H9 (cell line): Measurements from ENCODE around the gene CYRIA. TPM values are rescaled to one million over a fixed set of nuclear protein-coding genes. Genes with fewer than 3 reads are reported as not detected.

Experiments used
- DNase-seq: peaks from one replicate; pipeline ENCODE4 v3.0.0-alpha.2; 2017
- H2AFZ ChIP-seq: one replicate; pipeline ENCODE4 v1.6.1; 2013; ENCODE audit warnings: mild to moderate bottlenecking, low read length, control low read depth, moderate library complexity
- H2AK5ac ChIP-seq: 2 replicates; pipeline ENCODE4 v1.6.1; 2013; ENCODE audit warnings: low read length, control low read depth, mixed read lengths; ENCODE audit not compliant: insufficient read length
- H2BK120ac ChIP-seq: one replicate; pipeline ENCODE4 v1.6.1; 2013; ENCODE audit warnings: low read depth, mild to moderate bottlenecking, low read length, control low read depth, inconsistent platforms; ENCODE audit not compliant: poor library complexity, severe bottlenecking
- H2BK12ac ChIP-seq: 2 replicates; pipeline ENCODE4 v1.6.1; 2013; ENCODE audit warnings: low read length, control low read depth, mixed read lengths, low read depth; ENCODE audit not compliant: insufficient read length
- H2BK15ac ChIP-seq: 2 replicates; pipeline ENCODE4 v1.6.1; 2013; ENCODE audit warnings: low read depth, low read length, control low read depth
- H2BK20ac ChIP-seq: one replicate; pipeline ENCODE4 v1.6.1; 2013; ENCODE audit warnings: low read depth, mild to moderate bottlenecking, low read length, control low read depth, inconsistent platforms; ENCODE audit not compliant: poor library complexity, severe bottlenecking
- H2BK5ac ChIP-seq: 2 replicates; pipeline ENCODE4 v1.6.1; 2013; ENCODE audit warnings: low read length, control low read depth, mixed read lengths; ENCODE audit not compliant: insufficient read length
- H3K14ac ChIP-seq: 2 replicates; pipeline ENCODE4 v1.6.1; 2013; ENCODE audit warnings: low read length, control low read depth; ENCODE audit not compliant: insufficient read depth
- H3K18ac ChIP-seq: 2 replicates; pipeline ENCODE4 v1.6.1; 2013; ENCODE audit warnings: low read depth, mild to moderate bottlenecking, mixed read lengths, low read length, control low read depth; ENCODE audit not compliant: insufficient read length
- H3K23ac ChIP-seq: 2 replicates; pipeline ENCODE4 v1.6.1; 2013; ENCODE audit warnings: low read length, control low read depth, mixed read lengths, low read depth; ENCODE audit not compliant: insufficient read length
- H3K23me2 ChIP-seq: 2 replicates; pipeline ENCODE4 v1.6.1; 2013; ENCODE audit warnings: low read depth, mild to moderate bottlenecking, mixed read lengths, low read length, control low read depth; ENCODE audit not compliant: insufficient read length, poor library complexity, severe bottlenecking
- H3K27ac ChIP-seq: 2 replicates; pipeline ENCODE4 v1.5.1; 2013; ENCODE audit warnings: low read length, control low read depth, mixed read lengths, low read depth; ENCODE audit not compliant: insufficient read length
- H3K27me3 ChIP-seq: 2 replicates; pipeline ENCODE4 v1.6.1; 2013; ENCODE audit warnings: low read length, control low read depth, inconsistent platforms; ENCODE audit not compliant: insufficient read depth
- H3K4ac ChIP-seq: 2 replicates; pipeline ENCODE4 v1.6.1; 2013; ENCODE audit warnings: low read depth, mild to moderate bottlenecking, control low read depth, inconsistent platforms, low read length, moderate library complexity
- H3K4me1 ChIP-seq: 2 replicates; pipeline ENCODE4 v1.6.1; 2013; ENCODE audit warnings: low read length, control low read depth, inconsistent platforms; ENCODE audit not compliant: insufficient read depth
- H3K4me2 ChIP-seq: 2 replicates; pipeline ENCODE4 v1.6.1; 2013; ENCODE audit warnings: low read length, control low read depth, mixed read lengths; ENCODE audit not compliant: insufficient read length, insufficient read depth
- H3K56ac ChIP-seq: 2 replicates; pipeline ENCODE4 v1.6.1; 2013; ENCODE audit warnings: low read depth, mild to moderate bottlenecking, mixed read lengths, low read length, control low read depth; ENCODE audit not compliant: insufficient read length
- H3K79me1 ChIP-seq: 2 replicates; pipeline ENCODE4 v1.6.1; 2013; ENCODE audit warnings: low read depth, mild to moderate bottlenecking, moderate library complexity, low read length, control low read depth, inconsistent platforms; ENCODE audit not compliant: insufficient read depth, poor library complexity, severe bottlenecking
- H3K79me2 ChIP-seq: 2 replicates; pipeline ENCODE4 v1.6.1; 2013; ENCODE audit warnings: low read length, control low read depth, inconsistent platforms; ENCODE audit not compliant: insufficient read depth
- H3K9ac ChIP-seq: 2 replicates; pipeline ENCODE4 v1.6.1; 2013; ENCODE audit warnings: low read length, control low read depth, mixed read lengths; ENCODE audit not compliant: insufficient read length; ENCODE audit errors: extremely low read depth
- H3K9me3 ChIP-seq: one replicate; pipeline ENCODE4 v1.6.1; 2013; ENCODE audit warnings: low read depth, low read length, inconsistent platforms; ENCODE audit not compliant: control insufficient read depth
- H3T11ph ChIP-seq: one replicate; pipeline ENCODE4 v1.6.1; 2013; ENCODE audit warnings: mild to moderate bottlenecking, low read length, control low read depth, inconsistent platforms
- H4K20me1 ChIP-seq: one replicate; pipeline ENCODE4 v1.6.1; 2013; ENCODE audit not compliant: control insufficient read depth, insufficient read length, insufficient read depth
- H4K5ac ChIP-seq: 2 replicates; pipeline ENCODE4 v1.6.1; 2013; ENCODE audit warnings: low read depth, mild to moderate bottlenecking, mixed read lengths, low read length, control low read depth; ENCODE audit not compliant: insufficient read length
- H4K8ac ChIP-seq: replicated peaks from 2 replicates; pipeline ENCODE4 v1.6.1; 2013; ENCODE audit warnings: low read length, control low read depth, mixed read lengths, low read depth; ENCODE audit not compliant: insufficient read length
- H4K91ac ChIP-seq: 2 replicates; pipeline ENCODE4 v1.6.1; 2013; ENCODE audit warnings: low read depth, mild to moderate bottlenecking, moderate library complexity, mixed read lengths, low read length, control low read depth; ENCODE audit not compliant: insufficient read length
- H3K27ac Mint-ChIP-seq, 3 experiments: 2 replicates in 2 of 3; 3 replicates in 1 of 3; pipeline ENCODE4 v1.8.0; 2020 to 2021; ENCODE audit warnings: mixed read lengths in 3 of 3, mild to moderate bottlenecking in 1 of 3, moderate library complexity in 1 of 3
- H3K27me3 Mint-ChIP-seq: 2 replicates; pipeline ENCODE4 v1.8.0; 2021; ENCODE audit warnings: low read depth, mild to moderate bottlenecking, moderate library complexity, mixed read lengths
- H3K36me3 Mint-ChIP-seq, 3 experiments: 2 replicates in 2 of 3; 3 replicates in 1 of 3; pipeline ENCODE4 v1.8.0; 2020 to 2021; ENCODE audit warnings: low read depth in 3 of 3, mixed read lengths in 3 of 3; ENCODE audit not compliant: insufficient read depth in 1 of 3
- H3K4me1 Mint-ChIP-seq, 2 experiments: 2 replicates each; pipeline ENCODE4 v1.8.0; 2020; ENCODE audit warnings: mixed read lengths in 2 of 2
- H3K4me3 Mint-ChIP-seq, 2 experiments: 2 replicates in 1 of 2; 3 replicates in 1 of 2; pipeline ENCODE4 v1.8.0; 2020 to 2021; ENCODE audit warnings: mild to moderate bottlenecking in 2 of 2, mixed read lengths in 2 of 2, moderate library complexity in 1 of 2
- H3K9me3 Mint-ChIP-seq, 2 experiments: 2 replicates in 1 of 2; 3 replicates in 1 of 2; pipeline ENCODE4 v1.8.0; 2020; ENCODE audit warnings: mild to moderate bottlenecking in 2 of 2, mixed read lengths in 2 of 2, moderate library complexity in 1 of 2
- WGBS: extraction: QIAGEN DNeasy Blood & Tissue Kit; methylation state at CpG from one replicate; pipeline ENCODE4 v1.1.7; 2013; ENCODE audit warnings: missing lambda C conversion rate, low lambda C conversion rate, mixed read lengths; ENCODE audit not compliant: insufficient read length; ENCODE audit errors: extremely low coverage; 5-methylcytosine and 5-hydroxymethylcytosine counted together
- total RNA-seq: library from RNA; stranded (reverse); gene quantifications from 2 replicates; pipeline ENCODE4 v1.2.1, GENCODE V29; 2021
- TF ChIP-seq, protein P1 (sequence below): fragments of 200-600 bp; sonication (generic); conservative IDR thresholded peaks from 3 replicates; pipeline ENCODE4 v1.8.0; 2021; ENCODE audit warnings: antibody characterized with exemption, mild to moderate bottlenecking

The CYRIA gene
- total RNA-seq, 1 experiment from 2014 or later: 2.3 TPM

DNA sequence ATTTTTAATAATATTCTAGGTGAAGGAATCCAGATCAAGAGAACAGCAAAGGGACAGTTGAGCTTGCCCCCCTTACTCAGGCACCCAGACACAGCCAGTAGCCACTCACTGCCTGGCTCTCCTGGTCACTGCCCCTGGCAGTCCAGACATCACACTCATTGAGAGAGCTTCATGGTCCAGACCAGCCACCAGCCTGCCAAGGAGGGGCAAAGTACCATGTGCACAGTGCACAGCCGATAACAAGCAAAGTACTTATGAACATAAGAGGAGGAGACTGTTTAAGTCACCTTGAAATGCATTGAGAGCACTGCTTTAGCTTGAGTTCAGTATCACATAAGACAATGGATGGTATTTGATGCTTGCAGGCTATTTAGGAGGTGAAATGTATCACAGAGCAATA lies 21.6 kb upstream of the CYRIA start:
- no peaks in the 10 kb centered on the region for H3K4me1 ChIP-seq
- no peak overlapping the region for H3K9ac ChIP-seq
- DNase-seq: no peak
- Mint-ChIP-seq H3K4me3 (no peak overlapping the region), H3K27ac (no peak overlapping the region), H3K27me3 (peaks cover 20% of the 10 kb centered on the region), H3K36me3 (no peaks in the 10 kb centered on the region), H3K4me1 (no peaks in the 10 kb centered on the region), H3K9me3 (no peaks in the 10 kb centered on the region)
- H4K20me1 ChIP-seq: no peaks in the 10 kb centered on the region
- no peak overlapping the region for H2BK20ac ChIP-seq
- no peaks in the 10 kb centered on the region for H3K79me1 ChIP-seq
- H2BK15ac ChIP-seq: no peak overlapping the region
- no peak overlapping the region for H2AK5ac ChIP-seq
- no peaks in the 10 kb centered on the region for H3K27me3 ChIP-seq
- no peak overlapping the region for H2AFZ ChIP-seq
- no peaks in the 10 kb centered on the region for H3K9me3 ChIP-seq
- no peak overlapping the region for H3K14ac ChIP-seq
- no peak overlapping the region for H3K27ac ChIP-seq
- no peak overlapping the region for H2BK120ac ChIP-seq
- no peak overlapping the region for H3K18ac ChIP-seq
- H2BK5ac ChIP-seq: no peak overlapping the region
- H3K23ac ChIP-seq: no peak overlapping the region
- no peak overlapping the region for H4K5ac ChIP-seq
- H3K79me2 ChIP-seq: no peaks in the 10 kb centered on the region
- TF ChIP-seq, protein P1, sequence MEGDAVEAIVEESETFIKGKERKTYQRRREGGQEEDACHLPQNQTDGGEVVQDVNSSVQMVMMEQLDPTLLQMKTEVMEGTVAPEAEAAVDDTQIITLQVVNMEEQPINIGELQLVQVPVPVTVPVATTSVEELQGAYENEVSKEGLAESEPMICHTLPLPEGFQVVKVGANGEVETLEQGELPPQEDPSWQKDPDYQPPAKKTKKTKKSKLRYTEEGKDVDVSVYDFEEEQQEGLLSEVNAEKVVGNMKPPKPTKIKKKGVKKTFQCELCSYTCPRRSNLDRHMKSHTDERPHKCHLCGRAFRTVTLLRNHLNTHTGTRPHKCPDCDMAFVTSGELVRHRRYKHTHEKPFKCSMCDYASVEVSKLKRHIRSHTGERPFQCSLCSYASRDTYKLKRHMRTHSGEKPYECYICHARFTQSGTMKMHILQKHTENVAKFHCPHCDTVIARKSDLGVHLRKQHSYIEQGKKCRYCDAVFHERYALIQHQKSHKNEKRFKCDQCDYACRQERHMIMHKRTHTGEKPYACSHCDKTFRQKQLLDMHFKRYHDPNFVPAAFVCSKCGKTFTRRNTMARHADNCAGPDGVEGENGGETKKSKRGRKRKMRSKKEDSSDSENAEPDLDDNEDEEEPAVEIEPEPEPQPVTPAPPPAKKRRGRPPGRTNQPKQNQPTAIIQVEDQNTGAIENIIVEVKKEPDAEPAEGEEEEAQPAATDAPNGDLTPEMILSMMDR: no peak
- no peak overlapping the region for H4K8ac ChIP-seq
- no peak overlapping the region for H3T11ph ChIP-seq
- no peak overlapping the region for H2BK12ac ChIP-seq
- no peak overlapping the region for H3K4me2 ChIP-seq
- WGBS: no CpG with 5 or more reads among the region's 1 CpG
- H3K56ac ChIP-seq: no peak overlapping the region
- H3K4ac ChIP-seq: no peak overlapping the region
- H3K23me2 ChIP-seq: no peaks in the 10 kb centered on the region
- no peak overlapping the region for H4K91ac ChIP-seq
